ENCODE results near the gene FKBP8. TPM values are rescaled to one million over a fixed set of nuclear protein-coding genes. Genes with fewer than 3 reads are reported as not detected.
A peak's percentile ranks its signal among the peaks of the same experiment; 100 is the strongest.
"Not testable (repeated sequence)": the region's sequence is repeated elsewhere in the genome, so short reads cannot be mapped to it uniquely, and the experiment has no call there.

Gene FKBP8
- total RNA-seq: 100 to 1,000 TPM; 248 to 285 (median 263) TPM

DNA sequence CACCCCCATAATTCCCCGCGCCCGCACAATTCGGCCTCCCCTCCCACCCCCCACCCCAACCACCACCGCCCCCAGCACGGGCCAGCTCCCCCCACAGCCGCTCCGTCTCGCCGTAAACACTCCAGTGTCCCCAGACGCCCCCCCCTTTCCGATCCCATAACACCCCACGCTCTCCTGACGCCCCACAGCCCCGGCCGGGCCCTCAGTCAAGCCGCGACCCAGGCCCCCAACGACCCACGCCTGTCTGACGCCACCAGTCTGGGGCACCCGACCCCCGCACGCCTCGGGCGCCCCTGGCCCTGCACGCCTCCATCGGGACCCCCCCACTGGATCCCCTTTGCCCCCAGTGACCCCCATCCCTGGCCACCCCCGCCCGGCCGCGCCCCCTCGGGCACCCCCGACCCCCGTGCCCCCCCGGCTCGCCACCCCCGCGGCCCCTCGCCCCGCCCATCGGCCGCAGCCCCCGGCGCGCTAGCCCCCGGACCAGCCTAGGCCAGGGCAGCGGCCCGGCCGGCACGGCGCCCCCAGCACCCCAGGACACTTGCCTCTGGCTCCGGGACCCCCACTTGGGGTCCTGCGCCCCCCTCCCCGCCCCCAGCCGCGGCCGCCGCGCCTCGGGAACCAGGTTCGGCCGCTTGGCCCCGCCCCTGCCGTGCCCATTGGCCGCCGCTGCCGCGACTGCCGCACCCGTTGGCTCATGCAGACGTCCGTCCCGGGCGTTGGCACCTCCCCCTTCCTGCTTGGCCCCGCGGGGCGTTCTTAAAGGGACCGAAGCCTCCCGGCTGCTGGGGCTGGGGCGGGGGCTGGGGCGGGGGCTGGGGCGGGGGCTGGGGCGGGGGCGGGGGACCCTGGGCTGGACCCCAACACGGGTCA is at the start of gene FKBP8:
Gene FKBP8, minus strand, starts transcription at position 633 of the 873 bp plus-strand sequence. CDS start 1,603 bp downstream, outside the sequence.
- H3K4me3 ChIP-seq (ENCODE audit: low read depth, poor library complexity, severe bottlenecking): peak within 1 kb of the TSS; percentile 61
- intact Hi-C loops (cut with DNase I; ENCODE audit: low total_unique reads): no loop called here
- WGBS, 2 donors: 0 to 3% methylated on average over 10 to 19 of the region's 86 CpGs
- DNase-seq (ENCODE audit: low spot score in 2 of 2): peak; percentile 92 to 99
- TF ChIP-seq POLR2A (IDR thresholded peaks at IDR 0.05) (no peak), CTCF (IDR thresholded peaks at IDR 0.05) (no peak)

DNA sequence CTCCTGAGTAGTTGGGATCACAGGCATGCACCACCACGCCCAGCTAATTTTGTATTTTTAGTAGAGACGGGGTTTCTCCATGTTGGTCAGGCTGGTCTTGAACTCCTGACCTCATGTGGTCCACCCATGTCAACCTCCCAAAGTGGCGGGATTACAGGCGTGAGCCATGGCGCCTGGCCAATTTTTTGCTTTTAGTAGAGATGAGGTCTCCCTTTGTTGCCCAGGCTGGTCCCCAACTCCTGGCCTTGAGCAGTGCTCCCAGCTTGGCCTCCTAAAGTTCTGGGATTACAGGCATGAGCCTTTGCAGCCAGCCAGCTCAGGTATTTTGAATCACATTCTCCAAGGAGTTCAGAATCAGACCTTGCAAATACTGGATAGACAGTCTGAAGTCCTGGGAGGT is 49.4 kb upstream of the FKBP8 start:
- not testable (repeated sequence) for DNase-seq (ENCODE audit: low spot score in 2 of 2); H3K4me3 ChIP-seq (ENCODE audit: low read depth, poor library complexity, severe bottlenecking)
- 67 to 73% methylated on average over 5 of the region's 5 CpGs for WGBS, 2 donors
- intact Hi-C loops (cut with DNase I; ENCODE audit: low total_unique reads): loop anchor here (10.0 kb wide), 2 partner anchors 172 to 252 kb away; no protein-coding TSS in a partner anchor

DNA sequence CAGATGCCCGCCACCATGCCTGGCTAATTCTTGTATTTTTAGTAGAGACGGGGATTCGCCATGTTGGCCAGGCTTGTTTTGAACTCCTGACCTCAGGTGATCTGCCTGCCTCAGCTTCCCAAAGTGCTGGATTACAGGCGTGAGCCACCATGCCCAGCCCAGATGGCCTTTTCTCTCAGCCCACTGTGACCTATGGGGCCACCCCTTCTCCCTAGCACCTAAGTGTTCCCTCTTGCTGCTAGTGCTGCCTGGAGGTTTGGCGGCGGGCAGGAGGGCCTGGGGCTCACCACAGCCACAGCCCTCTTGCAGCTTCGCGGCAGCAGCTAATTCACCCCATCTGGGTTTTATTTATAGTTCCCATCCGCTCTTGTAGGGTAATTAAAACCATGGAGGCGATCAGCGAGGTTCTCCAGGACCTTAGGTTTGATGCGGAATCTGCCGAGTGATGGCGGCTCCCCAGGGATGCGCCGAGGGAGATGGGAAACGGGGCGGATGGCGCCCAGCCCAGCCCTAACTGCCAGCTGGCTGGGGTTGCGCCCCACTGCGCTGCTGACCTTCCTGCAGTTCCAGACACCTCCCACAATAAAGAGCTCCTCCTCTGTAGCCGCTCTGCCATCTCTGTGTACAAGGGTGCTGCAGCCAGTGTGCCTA is 48.5 kb upstream of the FKBP8 start:
- intact Hi-C loops (cut with DNase I; ENCODE audit: low total_unique reads): loop anchor here (10.0 kb wide), 2 partner anchors 173 to 253 kb away; no protein-coding TSS in a partner anchor
- no peak for DNase-seq (ENCODE audit: low spot score in 2 of 2)
- 45 to 72% methylated on average over 20 to 22 of the region's 22 CpGs for WGBS, 2 donors

DNA sequence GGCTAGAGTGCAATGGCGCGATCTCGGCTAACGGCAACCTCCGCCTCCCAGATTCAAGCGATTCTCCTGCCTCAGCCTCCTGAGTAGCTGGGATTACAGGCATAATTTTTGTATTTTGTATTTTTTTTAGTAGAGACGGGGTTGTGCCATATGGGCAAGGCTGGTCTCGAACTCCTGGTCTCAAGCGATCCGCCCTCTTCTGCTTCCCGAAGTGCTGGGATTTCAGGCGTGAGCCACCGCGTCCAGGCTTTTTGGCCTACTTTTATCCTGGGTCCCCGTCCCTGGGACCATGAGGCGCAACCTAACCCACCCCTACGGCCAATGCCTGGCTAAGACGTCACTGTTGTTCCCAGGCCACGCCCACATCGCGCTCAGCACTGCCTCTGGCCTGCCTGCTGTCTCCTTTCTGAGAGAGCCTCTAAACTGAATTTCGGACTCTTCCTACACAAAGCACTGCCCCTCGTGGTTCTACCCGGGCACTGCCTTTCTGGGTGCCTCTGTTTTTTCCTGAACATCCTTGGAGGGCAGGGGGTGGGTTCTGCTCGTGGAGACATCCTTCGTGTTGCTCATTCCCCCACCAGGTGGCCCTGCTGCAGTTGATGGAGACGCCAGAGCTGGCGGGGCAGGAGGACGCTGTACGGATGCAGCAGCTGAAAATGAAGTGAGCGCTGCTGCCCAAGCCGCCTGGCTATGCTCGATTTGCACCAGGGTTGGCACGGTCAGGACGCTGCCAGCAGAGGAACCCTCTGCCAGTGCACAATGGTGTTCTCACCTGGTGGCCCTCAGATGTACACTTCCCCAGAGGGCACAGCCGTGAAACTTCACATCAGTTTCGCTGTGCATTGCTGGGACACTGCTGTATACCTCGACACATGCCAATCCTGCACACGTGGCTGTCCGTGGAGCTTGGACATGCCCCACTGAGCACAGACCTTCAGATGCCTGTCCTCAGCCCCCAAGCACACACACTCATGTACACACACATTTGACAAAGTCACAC is 47.2 kb upstream of the FKBP8 start:
- WGBS, 2 donors: 69 to 75% methylated on average over 40 of the region's 40 CpGs
- TF ChIP-seq CTCF (IDR thresholded peaks at IDR 0.05): no peak
- no peak for TF ChIP-seq POLR2A (IDR thresholded peaks at IDR 0.05)
- DNase-seq (ENCODE audit: low spot score in 2 of 2): peak in 1 of 2 donors; percentile 90
- H3K4me3 ChIP-seq (ENCODE audit: low read depth, poor library complexity, severe bottlenecking): no peak overlapping the region
- intact Hi-C loops (cut with DNase I; ENCODE audit: low total_unique reads): loop anchor here (10.0 kb wide), 2 partner anchors 174 to 254 kb away; no protein-coding TSS in a partner anchor

More for the DNA sequence above, 48.5 kb upstream of the FKBP8 start:
- no peak overlapping the region for H3K4me3 ChIP-seq (ENCODE audit: low read depth, poor library complexity, severe bottlenecking)
- TF ChIP-seq POLR2A (IDR thresholded peaks at IDR 0.05) (no peak), CTCF (IDR thresholded peaks at IDR 0.05) (no peak)

DNA sequence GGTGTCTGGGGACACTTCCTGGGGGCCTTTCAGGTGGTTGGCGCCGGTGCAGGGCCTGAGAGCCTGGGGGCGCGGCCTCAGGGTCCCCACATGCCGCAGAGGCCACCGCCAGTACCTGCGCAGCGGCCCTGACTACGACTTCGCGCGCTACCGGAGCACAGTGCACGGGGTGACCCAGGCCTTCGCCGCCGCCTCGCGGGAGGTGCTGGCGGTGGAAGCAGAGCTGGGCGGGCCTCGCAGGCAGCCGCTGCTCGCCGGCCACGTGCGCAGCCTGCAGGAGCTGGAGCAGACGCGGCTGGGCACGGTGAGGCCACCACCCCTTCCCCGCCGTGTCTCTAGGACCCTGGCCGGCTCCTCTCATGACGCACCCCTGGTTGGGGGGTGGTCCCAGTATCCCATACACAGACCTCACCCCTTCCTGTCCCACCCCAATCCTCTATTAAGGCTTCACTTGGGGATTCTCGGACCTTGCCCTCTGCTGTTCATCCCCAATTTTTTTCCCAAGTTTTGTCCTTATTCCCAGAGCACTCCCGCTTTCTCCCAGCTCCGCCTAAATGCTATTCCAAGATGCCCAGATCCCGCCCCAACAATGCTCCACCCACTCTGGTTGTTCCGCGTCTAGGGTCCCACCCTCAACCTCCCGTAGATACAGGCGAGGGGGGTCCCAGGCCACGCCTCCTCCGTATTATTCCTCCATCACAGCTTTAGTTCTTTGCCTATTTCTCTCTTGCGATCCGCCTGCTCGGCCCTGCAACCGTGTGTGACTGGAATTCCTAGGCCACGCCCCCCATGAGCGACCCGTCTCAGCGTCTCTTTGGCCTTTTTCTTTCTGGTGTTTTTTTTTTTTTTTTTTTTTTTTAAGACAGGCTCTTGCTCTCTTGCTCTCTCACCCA is 46.3 kb upstream of the FKBP8 start:
- WGBS, 2 donors: 10 to 16% methylated on average over 23 to 38 of the region's 52 CpGs
- peak in 1 of 2 donors; percentile 94 for DNase-seq (ENCODE audit: low spot score in 2 of 2)
- H3K4me3 ChIP-seq (ENCODE audit: low read depth, poor library complexity, severe bottlenecking): peak overlapping the region; percentile 83
- TF ChIP-seq POLR2A (IDR thresholded peaks at IDR 0.05) (no peak), CTCF (IDR thresholded peaks at IDR 0.05) (no peak)
- intact Hi-C loops (cut with DNase I; ENCODE audit: low total_unique reads): loop anchor here (10.0 kb wide), 2 partner anchors 175 to 255 kb away; no protein-coding TSS in a partner anchor

All from lower leg skin (tissue), 4 donors.